Tibial artery (tissue), 4 donors: Measurements from ENCODE around the gene MROH9.
A peak's percentile ranks its signal among the peaks of the same experiment; 100 is the strongest.

Source experiments
- DNase-seq, 2 donors: peaks; one replicate each; pipeline ENCODE4 v3.0.0-alpha.2; 2019
- H3K27ac ChIP-seq, 2 donors: fragments of 200-600 bp; sonication (generic) in 1 of 2; 1 replicate in 1 of 2; 2 replicates in 1 of 2; pipeline ENCODE4 v1.5.1; 2018 to 2019; ENCODE audit warnings: mild to moderate bottlenecking in 1 of 2
- H3K27me3 ChIP-seq, 2 donors: fragments of 200-600 bp; sonication (generic) in 1 of 2; one replicate each; pipeline versions ENCODE4 v1.5.1 to v1.6.0; 2016 to 2019
- H3K36me3 ChIP-seq, 3 donors: fragments of 200-600 bp; sonication (generic) in 2 of 3; one replicate each; pipeline ENCODE4 v1.5.1; 2016 to 2019; ENCODE audit warnings: mild to moderate bottlenecking in 2 of 3
- H3K4me1 ChIP-seq, 4 donors: fragments of 200-600 bp; sonication (generic) in 2 of 4; 1 replicate in 3 of 4; 2 replicates in 1 of 4; pipeline ENCODE4 v1.5.1; 2016 to 2019
- H3K4me3 ChIP-seq, 2 donors: fragments of 200-600 bp; sonication (generic) in 1 of 2; 1 replicate in 1 of 2; 2 replicates in 1 of 2; pipeline ENCODE4 v1.5.1; 2018 to 2019; ENCODE audit warnings: mild to moderate bottlenecking in 2 of 2
- H3K9me3 ChIP-seq, 3 donors: fragments of 200-600 bp; sonication (generic) in 1 of 3; one replicate each; pipeline ENCODE4 v1.5.1; 2016 to 2019
- CTCF ChIP-seq, 2 experiments: fragments of 200-600 bp in 1 of 2; fragments of 450-650 bp in 1 of 2; IDR thresholded peaks; one replicate each; pipeline ENCODE4 v1.5.1; 2017 to 2019; ENCODE audit warnings: antibody characterized with exemption in 2 of 2, mild to moderate bottlenecking in 1 of 2, moderate library complexity in 1 of 2
- intact Hi-C: fragments of 100-400 bp; cut with DNase I; formaldehyde crosslinking; loops from one replicate; pipeline ENCODE4 v1.15.0; 2023; ENCODE audit warnings: low total_unique reads

Gene MROH9

GRCh38 chr1:171103862-171104261, 168.5 kb downstream of the MROH9 start:
- Histone ChIP-seq H3K27me3 (no peaks in the 10 kb centered on the region), H3K4me3 (no peak overlapping the region), H3K4me1 (peaks cover 0 to 16% (median 12%) of the 10 kb centered on the region in 4 donors), H3K9me3 (no peaks in the 10 kb centered on the region), H3K36me3 (no peaks in the 10 kb centered on the region), H3K27ac (no peak overlapping the region)
- intact Hi-C loops = no loop called here
- DNase-seq = no peak
- no peak for TF ChIP-seq CTCF (IDR thresholded peaks at IDR 0.05)

GRCh38 chr1:171107262-171107940, 172.1 kb downstream of the MROH9 start:
- peaks cover 0 to 52% (median 31%) of the 10 kb centered on the region in 4 donors for H3K4me1 ChIP-seq
- H3K27ac ChIP-seq = peak overlapping the region; percentile 46 to 58

GRCh38 chr1:171107969-171108368, 172.6 kb downstream of the MROH9 start:
- no peak for TF ChIP-seq CTCF (IDR thresholded peaks at IDR 0.05)
- Histone ChIP-seq H3K36me3 (no peaks in the 10 kb centered on the region), H3K27ac (peak overlapping the region; percentile 46 to 58), H3K4me3 (no peak overlapping the region), H3K9me3 (no peaks in the 10 kb centered on the region), H3K27me3 (no peaks in the 10 kb centered on the region), H3K4me1 (peaks cover 0 to 57% (median 31%) of the 10 kb centered on the region in 4 donors)
- intact Hi-C loops = no loop called here
- DNase-seq = no peak

More at GRCh38 chr1:171107262-171107940, 172.1 kb downstream of the MROH9 start:
- H3K27me3 ChIP-seq = no peaks in the 10 kb centered on the region
- no peak for TF ChIP-seq CTCF (IDR thresholded peaks at IDR 0.05)
- no peaks in the 10 kb centered on the region for H3K36me3 ChIP-seq
- no peak overlapping the region for H3K4me3 ChIP-seq
- intact Hi-C loops = no loop called here
- no peak for DNase-seq
- no peaks in the 10 kb centered on the region for H3K9me3 ChIP-seq

GRCh38 chr1:171109966-171110365, 174.6 kb downstream of the MROH9 start:
- no peak overlapping the region for H3K27ac ChIP-seq
- intact Hi-C loops = no loop called here
- DNase-seq = no peak

GRCh38 chr1:171110621-171111326, 175.4 kb downstream of the MROH9 start:
- Histone ChIP-seq H3K4me3 (no peak overlapping the region), H3K9me3 (no peaks in the 10 kb centered on the region), H3K27me3 (no peaks in the 10 kb centered on the region), H3K36me3 (no peaks in the 10 kb centered on the region), H3K4me1 (peaks cover 0 to 85% (median 40%) of the 10 kb centered on the region in 4 donors), H3K27ac (peak overlapping the region; percentile 76)
- no peak for DNase-seq
- intact Hi-C loops = no loop called here
- TF ChIP-seq CTCF (IDR thresholded peaks at IDR 0.05) = no peak

More at GRCh38 chr1:171109966-171110365, 174.6 kb downstream of the MROH9 start:
- Histone ChIP-seq H3K36me3 (no peaks in the 10 kb centered on the region), H3K27me3 (no peaks in the 10 kb centered on the region), H3K9me3 (no peaks in the 10 kb centered on the region), H3K4me1 (peaks cover 0 to 77% (median 34%) of the 10 kb centered on the region in 4 donors), H3K4me3 (no peak overlapping the region)
- no peak for TF ChIP-seq CTCF (IDR thresholded peaks at IDR 0.05)
